Endothelial cell (in vitro differentiated cells): ENCODE measurements around the gene NXN. TPM values are rescaled to one million over a fixed set of nuclear protein-coding genes. Genes with fewer than 3 reads are reported as not detected.
"Not testable (repeated sequence)": the region's sequence is repeated elsewhere in the genome, so short reads cannot be mapped to it uniquely, and the experiment has no call there.

Source experiments
- DNase-seq: peaks from one replicate; pipeline ENCODE4 v3.0.0; 2021; ENCODE audit warnings: low spot score
- H3K27ac Mint-ChIP-seq: one replicate; pipeline ENCODE4 v1.8.0; 2021; ENCODE audit warnings: mixed read lengths, inconsistent platforms; ENCODE audit not compliant: unreplicated experiment
- H3K27me3 Mint-ChIP-seq: one replicate; pipeline ENCODE4 v1.8.0; 2021; ENCODE audit warnings: mild to moderate bottlenecking, moderate library complexity, mixed read lengths, inconsistent platforms; ENCODE audit not compliant: unreplicated experiment
- H3K36me3 Mint-ChIP-seq: one replicate; pipeline ENCODE4 v1.8.0; 2021; ENCODE audit warnings: mild to moderate bottlenecking, low read depth, mixed read lengths, inconsistent platforms; ENCODE audit not compliant: unreplicated experiment
- H3K4me1 Mint-ChIP-seq: one replicate; pipeline ENCODE4 v1.8.0; 2021; ENCODE audit warnings: mild to moderate bottlenecking, mixed read lengths, inconsistent platforms; ENCODE audit not compliant: unreplicated experiment
- H3K4me3 Mint-ChIP-seq: one replicate; pipeline ENCODE4 v1.8.0; 2021; ENCODE audit warnings: mild to moderate bottlenecking, mixed read lengths, inconsistent platforms; ENCODE audit not compliant: unreplicated experiment
- H3K9me3 Mint-ChIP-seq: one replicate; pipeline ENCODE4 v1.8.0; 2021; ENCODE audit warnings: mixed read lengths, inconsistent platforms; ENCODE audit not compliant: unreplicated experiment
- total RNA-seq: library from RNA; stranded (reverse); fragmentation: NEBNext Ultra II Directional; extraction: Animal tissue kit (Norgen Biotek cat#: 25700); gene quantifications from one replicate; pipeline ENCODE4 v1.2.1, GENCODE V29; 2021; ENCODE audit not compliant: unreplicated experiment
- TF ChIP-seq, protein P1 (sequence below): fragments of 200-600 bp; sonication (generic); IDR thresholded peaks from one replicate; pipeline ENCODE4 v1.5.0; 2021; ENCODE audit warnings: antibody characterized with exemption; ENCODE audit not compliant: unreplicated experiment

Gene NXN
- total RNA-seq, 1 donor from 2014 or later = 53.9 TPM

DNA sequence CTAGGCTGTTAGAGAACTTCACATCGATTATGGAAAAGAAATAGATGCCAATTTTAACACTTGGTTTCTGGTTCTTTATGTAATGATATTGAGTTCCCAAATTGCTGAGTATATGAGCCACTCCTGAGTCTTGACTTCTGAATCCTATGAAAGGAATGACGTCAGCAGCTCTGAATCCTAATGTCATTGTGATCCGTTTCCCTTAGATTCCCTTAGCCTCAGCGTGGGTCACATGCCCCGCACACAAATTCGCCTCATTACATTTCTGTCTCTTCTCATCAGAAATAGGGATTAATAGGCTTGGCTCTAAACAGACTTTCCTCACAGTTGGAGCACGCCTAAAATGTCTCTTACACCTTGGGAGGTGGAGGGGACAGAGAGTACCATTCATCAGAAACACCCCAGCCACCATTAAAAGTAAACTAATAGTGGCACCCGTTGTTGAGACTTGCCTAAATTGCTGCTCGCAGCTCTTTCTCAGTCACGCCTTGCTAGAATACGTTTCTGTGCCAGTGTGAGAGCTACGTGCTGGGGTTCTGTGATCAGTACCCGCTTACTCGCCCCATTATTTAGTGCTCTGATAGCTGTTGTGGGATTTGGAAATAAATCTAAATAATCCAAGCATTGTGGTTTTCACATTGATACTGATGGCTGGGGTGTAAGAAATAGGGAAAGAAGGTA is 190.3 kb downstream of the NXN start:
- Mint-ChIP-seq H3K4me1 (peaks cover 5% of the 10 kb centered on the region), H3K27ac (no peak overlapping the region), H3K9me3 (no peaks in the 10 kb centered on the region), H3K36me3 (peaks cover 24% of the 10 kb centered on the region), H3K4me3 (no peak overlapping the region), H3K27me3 (peaks cover 9% of the 10 kb centered on the region)
- DNase-seq = no peak
- TF ChIP-seq, protein P1, sequence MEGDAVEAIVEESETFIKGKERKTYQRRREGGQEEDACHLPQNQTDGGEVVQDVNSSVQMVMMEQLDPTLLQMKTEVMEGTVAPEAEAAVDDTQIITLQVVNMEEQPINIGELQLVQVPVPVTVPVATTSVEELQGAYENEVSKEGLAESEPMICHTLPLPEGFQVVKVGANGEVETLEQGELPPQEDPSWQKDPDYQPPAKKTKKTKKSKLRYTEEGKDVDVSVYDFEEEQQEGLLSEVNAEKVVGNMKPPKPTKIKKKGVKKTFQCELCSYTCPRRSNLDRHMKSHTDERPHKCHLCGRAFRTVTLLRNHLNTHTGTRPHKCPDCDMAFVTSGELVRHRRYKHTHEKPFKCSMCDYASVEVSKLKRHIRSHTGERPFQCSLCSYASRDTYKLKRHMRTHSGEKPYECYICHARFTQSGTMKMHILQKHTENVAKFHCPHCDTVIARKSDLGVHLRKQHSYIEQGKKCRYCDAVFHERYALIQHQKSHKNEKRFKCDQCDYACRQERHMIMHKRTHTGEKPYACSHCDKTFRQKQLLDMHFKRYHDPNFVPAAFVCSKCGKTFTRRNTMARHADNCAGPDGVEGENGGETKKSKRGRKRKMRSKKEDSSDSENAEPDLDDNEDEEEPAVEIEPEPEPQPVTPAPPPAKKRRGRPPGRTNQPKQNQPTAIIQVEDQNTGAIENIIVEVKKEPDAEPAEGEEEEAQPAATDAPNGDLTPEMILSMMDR = no peak

DNA sequence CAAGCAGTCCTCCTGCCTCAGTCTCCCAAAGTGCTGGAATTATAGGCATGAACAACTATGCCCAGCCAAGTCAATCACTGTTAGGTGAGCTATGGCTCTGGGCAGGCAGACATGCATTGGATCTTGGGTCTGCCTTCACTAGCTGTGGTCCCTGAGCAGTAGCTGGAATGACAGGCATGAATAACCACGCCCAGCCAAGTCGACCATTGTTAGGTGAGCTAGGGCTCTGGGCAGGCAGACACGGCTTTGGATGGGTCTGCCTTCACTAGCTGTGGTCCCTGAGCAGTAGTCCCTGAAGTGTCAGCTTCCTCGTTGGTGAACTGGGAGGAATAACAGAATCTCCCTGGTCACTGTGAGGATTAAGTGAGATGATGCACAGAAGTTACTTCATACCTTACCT is 191.0 kb downstream of the NXN start:
- no peaks in the 10 kb centered on the region for H3K9me3 Mint-ChIP-seq
- H3K27me3 Mint-ChIP-seq = peaks cover 9% of the 10 kb centered on the region
- no peak overlapping the region for H3K27ac Mint-ChIP-seq
- H3K4me3 Mint-ChIP-seq = no peak overlapping the region
- peaks cover 8% of the 10 kb centered on the region for H3K4me1 Mint-ChIP-seq
- DNase-seq = no peak
- TF ChIP-seq, protein P1 = no peak
- peaks cover 27% of the 10 kb centered on the region for H3K36me3 Mint-ChIP-seq

DNA sequence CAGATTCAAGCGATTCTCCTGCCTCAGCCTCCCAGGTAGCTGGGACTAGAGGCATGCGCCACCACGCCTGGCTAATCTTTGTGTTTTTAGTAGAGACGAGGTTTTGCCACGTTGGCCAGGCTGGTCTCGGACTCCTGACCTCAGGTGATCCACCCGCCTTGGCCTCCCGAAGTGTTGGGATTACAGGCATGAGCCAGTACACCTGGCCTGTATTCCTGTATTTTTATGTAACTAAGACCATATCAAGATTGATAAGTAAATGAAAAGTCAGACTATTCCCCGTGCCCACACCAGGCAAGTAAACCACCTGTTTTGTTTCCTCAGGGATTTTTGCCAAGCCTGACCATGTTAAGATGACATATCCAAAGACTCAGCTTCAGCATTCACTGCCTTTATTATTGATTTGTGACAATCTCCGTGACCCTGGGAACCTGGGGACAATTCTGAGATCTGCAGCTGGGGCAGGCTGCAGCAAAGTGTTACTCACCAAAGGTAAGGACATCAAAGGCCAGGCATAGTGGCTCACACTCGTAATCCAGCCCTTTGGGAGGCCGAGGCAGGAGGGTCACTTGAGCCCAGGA is 191.8 kb downstream of the NXN start:
- no peak overlapping the region for H3K27ac Mint-ChIP-seq
- H3K9me3 Mint-ChIP-seq = no peaks in the 10 kb centered on the region
- peaks cover 13% of the 10 kb centered on the region for H3K4me1 Mint-ChIP-seq
- no peak for DNase-seq
- TF ChIP-seq, protein P1 = no peak
- H3K36me3 Mint-ChIP-seq = peaks cover 27% of the 10 kb centered on the region
- no peak overlapping the region for H3K4me3 Mint-ChIP-seq
- peaks cover 11% of the 10 kb centered on the region for H3K27me3 Mint-ChIP-seq

DNA sequence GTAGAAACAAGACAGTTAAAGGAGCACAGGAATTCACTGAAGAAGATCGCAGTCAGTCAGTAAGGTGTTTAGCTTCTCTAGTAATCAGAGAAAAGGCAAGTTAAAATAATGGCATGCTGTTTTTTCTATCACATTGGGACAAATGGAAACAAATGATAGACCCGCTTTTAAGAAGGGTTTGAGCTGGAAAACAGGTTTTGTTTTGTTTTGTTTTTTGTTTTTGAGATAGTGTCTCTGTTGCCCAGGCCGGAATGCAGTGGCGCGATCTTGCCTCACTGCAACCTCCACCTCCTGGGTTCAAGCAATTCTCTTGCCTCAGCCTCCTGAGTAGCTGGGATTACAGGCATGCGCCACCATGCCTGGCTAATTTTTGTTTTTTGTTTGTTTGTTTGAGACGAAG is 193.7 kb downstream of the NXN start:
- H3K4me3 Mint-ChIP-seq = not testable (repeated sequence)

DNA sequence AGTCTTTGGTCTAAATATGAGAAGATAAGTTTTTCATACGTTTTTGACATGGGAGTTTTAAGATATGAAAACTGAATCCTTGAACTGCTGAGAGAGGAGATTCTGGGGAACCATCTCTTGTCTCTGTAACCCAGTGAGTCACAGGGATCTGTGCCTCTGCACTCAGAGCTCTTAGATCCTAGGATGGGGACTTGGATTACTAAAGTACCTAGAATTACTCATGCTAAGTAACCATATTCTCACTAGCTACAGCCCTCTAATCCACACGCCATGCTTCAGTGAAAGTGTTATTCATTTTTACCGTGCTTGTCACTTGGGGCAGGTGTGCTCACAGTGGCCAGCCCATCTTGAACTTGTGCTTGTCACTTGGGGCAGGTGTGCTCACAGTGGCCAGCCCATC is 195.4 kb downstream of the NXN start:
- Mint-ChIP-seq H3K4me1 (peaks cover 14% of the 10 kb centered on the region), H3K36me3 (peaks cover 6% of the 10 kb centered on the region), H3K27ac (no peak overlapping the region), H3K4me3 (no peak overlapping the region), H3K27me3 (peaks cover 8% of the 10 kb centered on the region), H3K9me3 (no peaks in the 10 kb centered on the region)
- no peak for DNase-seq
- TF ChIP-seq, protein P1 = no peak

More for the DNA sequence above, 193.7 kb downstream of the NXN start:
- Mint-ChIP-seq H3K4me1 (peaks cover 14% of the 10 kb centered on the region), H3K27me3 (peaks cover 10% of the 10 kb centered on the region), H3K36me3 (peaks cover 17% of the 10 kb centered on the region)
- not testable (repeated sequence) for DNase-seq, H3K27ac Mint-ChIP-seq, H3K9me3 Mint-ChIP-seq
